ENCODE results near the gene SERPINA1.
"Not testable (repeated sequence)": the region's sequence is repeated elsewhere in the genome, so short reads cannot be mapped to it uniquely, and the experiment has no call there.

SERPINA1 gene

DNA sequence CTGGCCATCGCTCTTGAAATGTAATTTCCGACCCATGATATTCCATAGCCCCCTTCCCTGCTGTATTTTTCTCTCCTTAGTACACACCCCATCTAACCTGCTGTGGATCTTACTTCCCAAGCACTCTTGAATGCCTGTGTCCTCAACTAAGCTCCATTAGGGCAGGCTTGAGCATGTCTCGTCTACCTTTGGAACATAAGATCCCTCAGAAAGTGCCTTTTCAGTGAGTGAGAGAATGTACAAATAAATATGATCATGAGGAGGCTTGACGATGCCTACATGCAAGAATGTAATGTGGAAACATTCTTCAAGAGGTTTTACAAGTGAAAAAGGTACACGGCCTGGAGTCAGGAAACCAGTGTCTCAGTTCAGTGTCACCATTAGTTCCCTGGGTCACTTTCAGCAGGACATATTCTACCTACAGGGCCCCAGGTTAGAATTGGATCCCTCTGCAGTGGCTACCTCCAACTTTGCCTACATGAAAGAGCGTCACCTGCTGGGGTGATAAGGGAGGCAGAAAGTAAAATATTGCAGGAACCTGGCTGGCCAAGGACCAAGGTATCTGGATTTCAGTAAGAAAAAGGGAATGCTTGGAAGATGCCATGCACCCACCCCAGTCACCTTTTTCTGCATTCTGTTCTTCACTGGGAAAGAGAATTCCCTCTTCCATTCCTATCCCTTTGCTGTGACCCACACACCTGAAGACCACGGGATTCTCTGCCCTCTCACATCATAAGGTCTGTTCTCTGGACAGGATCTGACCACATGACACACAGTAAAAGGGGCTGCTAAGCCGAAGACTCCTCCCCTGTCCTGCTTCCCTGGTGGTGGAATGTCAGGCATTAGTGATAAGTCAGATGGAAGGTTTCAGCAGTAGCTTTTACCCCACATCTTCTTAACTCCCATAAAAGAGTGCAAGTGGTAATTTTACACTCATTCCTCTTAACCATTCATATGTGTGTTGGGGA lies 24.6 kb upstream of the SERPINA1 start:
- no peak overlapping the region for H2AFZ ChIP-seq (ENCODE audit: low read depth, low read length)
- H3K27me3 ChIP-seq (ENCODE audit: control insufficient read depth in 1 of 2, insufficient read depth in 1 of 2, low read length in 2 of 2) = peaks cover 0 to 37% of the 10 kb centered on the region in 2 experiments
- no peak overlapping the region for H2BK15ac ChIP-seq (ENCODE audit: low read depth, poor library complexity, severe bottlenecking)
- no peak for DNase-seq
- no peak overlapping the region for H2BK120ac ChIP-seq (ENCODE audit: low read depth, low read length)
- H3K4me2 ChIP-seq (ENCODE audit: low read length, poor library complexity, severe bottlenecking) = no peak overlapping the region
- H2AK5ac ChIP-seq (ENCODE audit: low read length, severe bottlenecking) = no peak overlapping the region
- no peak overlapping the region for H2BK12ac ChIP-seq (ENCODE audit: low read length in 2 of 2)
- H3K79me1 ChIP-seq (replicated peaks; ENCODE audit: low read length, poor library complexity, severe bottlenecking) = no peaks in the 10 kb centered on the region
- no peaks in the 10 kb centered on the region for H3K36me3 ChIP-seq (ENCODE audit: control insufficient read depth in 1 of 2, insufficient read depth in 2 of 2, low read depth in 1 of 2, low read length in 2 of 2)
- no peak overlapping the region for H3K23ac ChIP-seq (ENCODE audit: low read length in 2 of 2)
- H3K18ac ChIP-seq (ENCODE audit: low read depth in 1 of 2, low read length in 2 of 2) = no peak overlapping the region
- no peak overlapping the region for H2BK5ac ChIP-seq (ENCODE audit: low read depth, low read length, poor library complexity, severe bottlenecking)
- no peak overlapping the region for H4K8ac ChIP-seq (ENCODE audit: low read length)
- H3K9ac ChIP-seq (ENCODE audit: low read length) = no peak overlapping the region
- H3K27ac ChIP-seq (ENCODE audit: low read length, poor library complexity, severe bottlenecking) = no peak overlapping the region
- H3K4me1 ChIP-seq (ENCODE audit: control insufficient read depth, insufficient read depth, low read depth, low read length) = no peaks in the 10 kb centered on the region
- H3K9me3 ChIP-seq (ENCODE audit: control insufficient read depth, low read length) = no peaks in the 10 kb centered on the region
- H3K4me3 ChIP-seq (ENCODE audit: insufficient read depth in 1 of 2, low read depth in 1 of 2, low read length in 2 of 2) = no peak overlapping the region
- no peak overlapping the region for H4K91ac ChIP-seq (ENCODE audit: low read length)
- H3K14ac ChIP-seq (ENCODE audit: low read length in 2 of 2) = no peak overlapping the region
- H3K4ac ChIP-seq (ENCODE audit: low read depth in 1 of 2, low read length in 2 of 2) = no peak overlapping the region
- WGBS = 68% methylated on average over 7 of the region's 8 CpGs

DNA sequence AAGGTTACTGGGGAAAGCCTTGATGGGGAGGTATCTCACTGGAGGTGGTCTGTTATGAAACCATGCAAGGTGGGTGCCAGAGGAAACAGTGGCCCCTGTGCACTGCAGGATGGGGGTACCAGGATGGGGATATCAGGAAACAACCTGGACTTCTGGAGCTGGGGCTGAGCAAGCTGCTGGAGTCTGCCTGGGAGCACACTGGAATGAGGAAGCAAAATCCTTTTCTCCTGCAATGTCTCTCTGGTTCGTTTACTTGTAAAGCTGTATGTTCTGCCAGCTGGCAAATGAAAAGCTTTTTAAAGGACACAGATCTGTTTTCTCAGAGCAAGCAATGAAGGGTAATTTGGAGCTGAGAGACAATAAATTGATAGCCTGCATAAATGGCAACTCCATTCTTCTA lies 23.2 kb upstream of the SERPINA1 start:
- Histone ChIP-seq H3K4ac (ENCODE audit: low read depth in 1 of 2, low read length in 2 of 2) (no peak overlapping the region), H3K36me3 (ENCODE audit: control insufficient read depth in 1 of 2, insufficient read depth in 2 of 2, low read depth in 1 of 2, low read length in 2 of 2) (no peaks in the 10 kb centered on the region), H2BK5ac (ENCODE audit: low read depth, low read length, poor library complexity, severe bottlenecking) (no peak overlapping the region), H2AK5ac (ENCODE audit: low read length, severe bottlenecking) (no peak overlapping the region), H3K4me2 (ENCODE audit: low read length, poor library complexity, severe bottlenecking) (no peak overlapping the region), H3K27ac (ENCODE audit: low read length, poor library complexity, severe bottlenecking) (no peak overlapping the region), H2BK12ac (ENCODE audit: low read length in 2 of 2) (no peak overlapping the region), H3K18ac (ENCODE audit: low read depth in 1 of 2, low read length in 2 of 2) (no peak overlapping the region), H3K4me1 (ENCODE audit: control insufficient read depth, insufficient read depth, low read depth, low read length) (no peaks in the 10 kb centered on the region), H3K9ac (ENCODE audit: low read length) (no peak overlapping the region), H4K8ac (ENCODE audit: low read length) (no peak overlapping the region), H3K27me3 (ENCODE audit: control insufficient read depth in 1 of 2, insufficient read depth in 1 of 2, low read length in 2 of 2) (peaks cover 0 to 37% of the 10 kb centered on the region in 2 experiments), H3K79me1 (replicated peaks; ENCODE audit: low read length, poor library complexity, severe bottlenecking) (no peaks in the 10 kb centered on the region), H3K9me3 (ENCODE audit: control insufficient read depth, low read length) (no peaks in the 10 kb centered on the region), H2BK120ac (ENCODE audit: low read depth, low read length) (no peak overlapping the region), H2AFZ (ENCODE audit: low read depth, low read length) (no peak overlapping the region), H3K23ac (ENCODE audit: low read length in 2 of 2) (no peak overlapping the region), H3K14ac (ENCODE audit: low read length in 2 of 2) (no peak overlapping the region), H4K91ac (ENCODE audit: low read length) (no peak overlapping the region), H3K4me3 (ENCODE audit: insufficient read depth in 1 of 2, low read depth in 1 of 2, low read length in 2 of 2) (no peak overlapping the region), H2BK15ac (ENCODE audit: low read depth, poor library complexity, severe bottlenecking) (no peak overlapping the region)
- 13% methylated on average over 1 of the region's 1 CpG for WGBS
- DNase-seq = no peak

DNA sequence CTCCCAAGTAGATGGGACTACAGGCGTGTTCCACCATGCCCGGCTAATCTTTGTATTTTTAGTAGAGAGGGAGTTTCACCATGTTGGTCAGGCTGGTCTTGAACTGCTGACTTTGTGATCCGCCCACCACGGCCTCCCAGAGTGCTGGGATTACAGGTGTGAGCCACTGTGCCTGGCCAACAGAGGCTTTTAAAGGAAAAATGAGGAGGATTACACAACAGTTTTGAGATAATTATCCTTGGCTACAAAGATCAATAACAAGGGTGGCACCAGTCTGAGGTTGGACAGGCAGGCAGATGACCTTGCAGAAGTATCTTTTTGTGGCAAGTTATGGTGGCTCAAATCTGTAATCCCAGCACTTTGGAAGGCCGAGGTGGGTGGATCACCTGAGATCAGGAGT lies 21.0 kb upstream of the SERPINA1 start:
- not testable (repeated sequence) for H3K18ac ChIP-seq (ENCODE audit: low read depth in 1 of 2, low read length in 2 of 2); H3K36me3 ChIP-seq (ENCODE audit: control insufficient read depth in 1 of 2, insufficient read depth in 2 of 2, low read depth in 1 of 2, low read length in 2 of 2); H4K91ac ChIP-seq (ENCODE audit: low read length); DNase-seq; H2BK15ac ChIP-seq (ENCODE audit: low read depth, poor library complexity, severe bottlenecking); H3K4me2 ChIP-seq (ENCODE audit: low read length, poor library complexity, severe bottlenecking); H3K4ac ChIP-seq (ENCODE audit: low read depth in 1 of 2, low read length in 2 of 2); H3K14ac ChIP-seq (ENCODE audit: low read length in 2 of 2); H4K8ac ChIP-seq (ENCODE audit: low read length); H2BK5ac ChIP-seq (ENCODE audit: low read depth, low read length, poor library complexity, severe bottlenecking); H2BK12ac ChIP-seq (ENCODE audit: low read length in 2 of 2); H3K4me3 ChIP-seq (ENCODE audit: insufficient read depth in 1 of 2, low read depth in 1 of 2, low read length in 2 of 2); H3K9ac ChIP-seq (ENCODE audit: low read length); H3K27ac ChIP-seq (ENCODE audit: low read length, poor library complexity, severe bottlenecking); H3K4me1 ChIP-seq (ENCODE audit: control insufficient read depth, insufficient read depth, low read depth, low read length); H2BK120ac ChIP-seq (ENCODE audit: low read depth, low read length); H2AK5ac ChIP-seq (ENCODE audit: low read length, severe bottlenecking); H3K9me3 ChIP-seq (ENCODE audit: control insufficient read depth, low read length); H2AFZ ChIP-seq (ENCODE audit: low read depth, low read length); H3K23ac ChIP-seq (ENCODE audit: low read length in 2 of 2); H3K79me1 ChIP-seq (replicated peaks; ENCODE audit: low read length, poor library complexity, severe bottlenecking)
- peaks cover 0 to 23% of the 10 kb centered on the region in 2 experiments for H3K27me3 ChIP-seq (ENCODE audit: control insufficient read depth in 1 of 2, insufficient read depth in 1 of 2, low read length in 2 of 2)
- WGBS = 69% methylated on average over 5 of the region's 5 CpGs

DNA sequence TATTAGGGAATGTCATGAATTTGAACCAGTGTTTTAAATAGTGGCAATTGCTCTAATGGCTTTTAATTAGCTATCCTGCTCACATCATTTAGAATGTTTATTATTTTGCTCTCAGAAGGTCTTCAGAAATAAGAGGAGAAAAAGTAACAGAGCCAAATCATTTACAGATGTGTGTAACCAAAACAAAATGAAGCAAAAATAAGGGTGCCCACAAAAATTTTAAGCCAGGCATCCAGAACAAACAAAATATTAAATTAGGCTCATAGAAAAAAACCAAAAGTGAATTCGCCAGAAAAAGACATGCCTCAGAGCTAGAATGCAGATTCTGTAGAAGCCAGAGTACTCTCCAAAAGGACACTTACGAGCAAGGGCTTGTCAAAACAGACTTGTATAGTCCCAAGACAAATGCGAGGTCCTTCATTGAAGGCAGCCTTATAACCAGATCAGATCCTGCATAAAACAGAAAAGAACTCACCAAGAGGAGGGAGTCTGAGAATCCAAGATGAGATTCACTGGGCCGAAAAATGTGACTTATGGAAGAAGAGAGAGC lies 20.2 kb upstream of the SERPINA1 start:
- no peak overlapping the region for H2BK12ac ChIP-seq (ENCODE audit: low read length in 2 of 2)
- no peak overlapping the region for H2BK120ac ChIP-seq (ENCODE audit: low read depth, low read length)
- H2AFZ ChIP-seq (ENCODE audit: low read depth, low read length) = no peak overlapping the region
- peaks cover 0 to 21% of the 10 kb centered on the region in 2 experiments for H3K27me3 ChIP-seq (ENCODE audit: control insufficient read depth in 1 of 2, insufficient read depth in 1 of 2, low read length in 2 of 2)
- no peak overlapping the region for H3K4me2 ChIP-seq (ENCODE audit: low read length, poor library complexity, severe bottlenecking)
- no peak overlapping the region for H2BK5ac ChIP-seq (ENCODE audit: low read depth, low read length, poor library complexity, severe bottlenecking)
- 50% methylated on average over 4 of the region's 4 CpGs for WGBS
- H3K4ac ChIP-seq (ENCODE audit: low read depth in 1 of 2, low read length in 2 of 2) = no peak overlapping the region
- H2AK5ac ChIP-seq (ENCODE audit: low read length, severe bottlenecking) = no peak overlapping the region
- no peaks in the 10 kb centered on the region for H3K79me1 ChIP-seq (replicated peaks; ENCODE audit: low read length, poor library complexity, severe bottlenecking)
- no peaks in the 10 kb centered on the region for H3K4me1 ChIP-seq (ENCODE audit: control insufficient read depth, insufficient read depth, low read depth, low read length)
- H3K4me3 ChIP-seq (ENCODE audit: insufficient read depth in 1 of 2, low read depth in 1 of 2, low read length in 2 of 2) = no peak overlapping the region
- no peak overlapping the region for H2BK15ac ChIP-seq (ENCODE audit: low read depth, poor library complexity, severe bottlenecking)
- H4K8ac ChIP-seq (ENCODE audit: low read length) = no peak overlapping the region
- H3K9me3 ChIP-seq (ENCODE audit: control insufficient read depth, low read length) = no peaks in the 10 kb centered on the region
- H3K36me3 ChIP-seq (ENCODE audit: control insufficient read depth in 1 of 2, insufficient read depth in 2 of 2, low read depth in 1 of 2, low read length in 2 of 2) = no peaks in the 10 kb centered on the region
- no peak for DNase-seq
- no peak overlapping the region for H3K23ac ChIP-seq (ENCODE audit: low read length in 2 of 2)
- no peak overlapping the region for H3K27ac ChIP-seq (ENCODE audit: low read length, poor library complexity, severe bottlenecking)
- peak overlapping the region; percentile 59 for H3K9ac ChIP-seq (ENCODE audit: low read length)
- H3K18ac ChIP-seq (ENCODE audit: low read depth in 1 of 2, low read length in 2 of 2) = no peak overlapping the region
- no peak overlapping the region for H4K91ac ChIP-seq (ENCODE audit: low read length)
- H3K14ac ChIP-seq (ENCODE audit: low read length in 2 of 2) = no peak overlapping the region

All from mesenchymal stem cell (in vitro differentiated cells and primary cell).